Fibroblast of lung (primary cell): ENCODE measurements around the gene MYZAP.

Experiments
- CTCF ChIP-seq, 2 donors: IDR thresholded peaks in 1 of 2; conservative IDR thresholded peaks in 1 of 2; 1 replicate in 1 of 2; 2 replicates in 1 of 2; pipeline ENCODE4 v1.5.1; 2011 to 2012; ENCODE audit warnings: low read length in 2 of 2, control low read depth in 1 of 2, inconsistent platforms in 1 of 2, low read depth in 1 of 2, mild to moderate bottlenecking in 1 of 2
- EZH2 ChIP-seq: IDR thresholded peaks from 2 replicates; pipeline ENCODE4 v1.5.1; 2012; ENCODE audit warnings: low read length, control low read depth, mild to moderate bottlenecking; ENCODE audit errors: missing control alignments

GRCh38 chr15:57663262-57663661 is 71.6 kb downstream of the MYZAP start:
- TF ChIP-seq CTCF (conservative IDR thresholded peaks at IDR 0.05 in 1 of 2, IDR thresholded peaks at IDR 0.05 in 1 of 2; ENCODE audit: low read depth in 1 of 2, low read length in 2 of 2) (no peak), EZH2 (no peak)
